Measurements from ENCODE around the gene SPATA21. TPM values are rescaled to one million over a fixed set of nuclear protein-coding genes. Genes with fewer than 3 reads are reported as not detected.

Gene SPATA21
- total and polyA plus RNA-seq, 10 of the 15 experiments (the other 5 are each of a cell fraction or from before 2014, with no cell fraction given) = 0.05 to 1.1 (median 0.24) TPM; not detected in 1

DNA sequence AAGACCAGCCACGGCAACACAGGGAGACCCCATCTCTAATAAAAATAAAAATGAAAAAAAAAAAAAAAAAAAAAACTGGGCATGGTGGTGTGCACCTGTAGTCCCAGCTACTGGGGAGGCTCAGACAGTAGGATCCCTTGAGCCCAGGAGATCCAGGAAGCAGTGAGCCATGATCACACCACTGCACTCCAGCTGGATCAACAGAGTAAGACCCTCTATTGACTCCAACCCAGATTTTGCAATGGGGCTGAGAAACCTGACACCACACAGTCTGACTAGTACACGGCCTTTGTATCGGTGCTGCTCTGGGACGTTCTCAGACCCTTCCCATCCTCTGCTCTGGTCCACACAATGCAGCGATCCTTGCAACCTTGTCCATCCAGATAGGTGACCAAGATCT lies 31.8 kb downstream of the SPATA21 start:
- TF ChIP-seq TAF1 (IDR thresholded peaks at IDR 0.05; ENCODE audit: borderline replicate concordance, low read depth, low read length) (no peak), HCFC1 (IDR thresholded peaks at IDR 0.05; ENCODE audit: low read length) (no peak), ESRRA (IDR thresholded peaks at IDR 0.05; ENCODE audit: low read length) (no peak), SMC3 (IDR thresholded peaks at IDR 0.05; ENCODE audit: borderline replicate concordance, low read length) (no peak), PAX5 (IDR thresholded peaks at IDR 0.05; ENCODE audit: borderline replicate concordance, low read depth, low read length) (no peak), CHD4 (IDR thresholded peaks at IDR 0.05) (no peak), ATF7 (IDR thresholded peaks at IDR 0.05; ENCODE audit: low read depth) (no peak), HDAC2 (IDR thresholded peaks at IDR 0.05) (no peak), CHD2 (IDR thresholded peaks at IDR 0.05; ENCODE audit: borderline replicate concordance, low read depth, low read length) (no peak), TCF3 (IDR thresholded peaks at IDR 0.05; ENCODE audit: borderline replicate concordance, insufficient read depth, low read depth, low read length) (no peak), EP300 (IDR thresholded peaks at IDR 0.05; ENCODE audit: borderline replicate concordance in 1 of 2, control insufficient read depth in 1 of 2, low read depth in 2 of 2, low read length in 2 of 2) (no peak)
- TF ChIP-seq, protein P1, sequence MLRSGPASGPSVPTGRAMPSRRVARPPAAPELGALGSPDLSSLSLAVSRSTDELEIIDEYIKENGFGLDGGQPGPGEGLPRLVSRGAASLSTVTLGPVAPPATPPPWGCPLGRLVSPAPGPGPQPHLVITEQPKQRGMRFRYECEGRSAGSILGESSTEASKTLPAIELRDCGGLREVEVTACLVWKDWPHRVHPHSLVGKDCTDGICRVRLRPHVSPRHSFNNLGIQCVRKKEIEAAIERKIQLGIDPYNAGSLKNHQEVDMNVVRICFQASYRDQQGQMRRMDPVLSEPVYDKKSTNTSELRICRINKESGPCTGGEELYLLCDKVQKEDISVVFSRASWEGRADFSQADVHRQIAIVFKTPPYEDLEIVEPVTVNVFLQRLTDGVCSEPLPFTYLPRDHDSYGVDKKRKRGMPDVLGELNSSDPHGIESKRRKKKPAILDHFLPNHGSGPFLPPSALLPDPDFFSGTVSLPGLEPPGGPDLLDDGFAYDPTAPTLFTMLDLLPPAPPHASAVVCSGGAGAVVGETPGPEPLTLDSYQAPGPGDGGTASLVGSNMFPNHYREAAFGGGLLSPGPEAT (IDR thresholded peaks at IDR 0.05; ENCODE audit: low read depth) = no peak
- TF ChIP-seq, protein P2, sequence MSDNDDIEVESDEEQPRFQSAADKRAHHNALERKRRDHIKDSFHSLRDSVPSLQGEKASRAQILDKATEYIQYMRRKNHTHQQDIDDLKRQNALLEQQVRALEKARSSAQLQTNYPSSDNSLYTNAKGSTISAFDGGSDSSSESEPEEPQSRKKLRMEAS (IDR thresholded peaks at IDR 0.05; ENCODE audit: low read depth, low read length) = no peak
- ChIA-PET POLR2A (interaction anchor here (0.7 to 1.5 kb wide), 3 partner anchors 14 to 18 kb away, joined by 4 to 5 read pairs (median 4); no protein-coding TSS in a partner anchor), SMC1A (ENCODE audit: uncharacterized antibody, unreplicated experiment) (no interaction called here), CTCF (interaction anchor here (0.7 kb wide), 1 partner anchor 428 kb away, joined by 4 read pairs; no protein-coding TSS in a partner anchor), RAD21 (ENCODE audit: unreplicated experiment) (no interaction called here)
- WGBS (ENCODE audit: insufficient coverage, insufficient replicate concordance, low lambda C conversion rate, missing lambda C conversion rate) = 82% methylated on average over 5 of the region's 5 CpGs
- no peaks in the 10 kb centered on the region for H4K20me1 ChIP-seq (ENCODE audit: control insufficient read depth, insufficient read depth)
- H3K79me2 ChIP-seq (ENCODE audit: control insufficient read depth, insufficient read depth, low read length) = no peaks in the 10 kb centered on the region
- H3K36me3 ChIP-seq (ENCODE audit: control insufficient read depth in 2 of 2, insufficient read depth in 2 of 2, low read length in 1 of 2) = no peaks in the 10 kb centered on the region
- H3K9ac ChIP-seq (ENCODE audit: control insufficient read depth, insufficient read depth, low read length) = no peak overlapping the region
- H3K27me3 ChIP-seq (replicated peaks in 1 of 2; ENCODE audit: control insufficient read depth in 2 of 2, insufficient read depth in 2 of 2, low read length in 1 of 2) = no peaks in the 10 kb centered on the region
- no peak for FAIRE-seq
- no peaks in the 10 kb centered on the region for H3K9me3 ChIP-seq (replicated peaks; ENCODE audit: control insufficient read depth, insufficient read depth, low read length)
- no TSS peak for BruUV-seq (replicated peaks)
- no peak for DNase-seq (ENCODE audit: low read depth, low spot score)
- H3K4me3 ChIP-seq = no peak overlapping the region
- in situ Hi-C loops (cut with MboI) (no loop called here), intact Hi-C loops (cut with micrococcal nuclease; ENCODE audit: unreplicated experiment) (no loop called here)
- H3K27ac ChIP-seq (ENCODE audit: control insufficient read depth, insufficient read depth) = no peak overlapping the region
- H3K4me2 ChIP-seq (ENCODE audit: control insufficient read depth, insufficient read depth) = no peak overlapping the region
- no peak for ATAC-seq
- no peaks in the 10 kb centered on the region for H3K4me1 ChIP-seq (ENCODE audit: control insufficient read depth, insufficient read depth, low read length)
- no peak overlapping the region for H2AFZ ChIP-seq (ENCODE audit: control insufficient read depth, low read depth, low read length)

Measured in GM12878 (cell line).